K562 (cell line): ENCODE measurements around the gene TSPAN1. TPM values are rescaled to one million over a fixed set of nuclear protein-coding genes. Genes with fewer than 3 reads are reported as not detected.

Experiments
- ATF4 ChIP-seq: fragments of 450-650 bp; formaldehyde crosslinking; IDR thresholded peaks from 2 replicates; pipeline ENCODE4 v1.4.0; 2022; ENCODE audit warnings: mild to moderate bottlenecking, moderate library complexity
- BRF1 ChIP-seq: IDR thresholded peaks from 3 replicates; pipeline ENCODE4 v1.6.1; 2011; ENCODE audit warnings: borderline replicate concordance, mild to moderate bottlenecking; ENCODE audit not compliant: insufficient read length; ENCODE audit errors: extremely low read depth
- CCAR2 ChIP-seq: fragments of 200-400 bp; formaldehyde crosslinking; IDR thresholded peaks from 2 replicates; pipeline ENCODE4 v1.6.1; 2017; ENCODE audit warnings: mild to moderate bottlenecking, low read depth, low read length
- CHD4 ChIP-seq: fragments of 200-600 bp; sonication (generic); IDR thresholded peaks from 3 replicates; pipeline ENCODE4 v1.6.1; 2012; ENCODE audit warnings: low read depth, mild to moderate bottlenecking, mixed read lengths, low read length, inconsistent platforms; ENCODE audit not compliant: insufficient read depth, insufficient replicate concordance, poor library complexity, severe bottlenecking
- DACH1 ChIP-seq: fragments of 450-650 bp; IDR thresholded peaks from 2 replicates; pipeline ENCODE4 v1.6.1; 2018; ENCODE audit not compliant: partially characterized antibody
- E2F6 ChIP-seq, 2 experiments: IDR thresholded peaks; 2 replicates each; pipeline ENCODE4 v1.6.1; 2011; ENCODE audit warnings: borderline replicate concordance in 1 of 2, control low read depth in 1 of 2, low read depth in 1 of 2, low read length in 1 of 2, mild to moderate bottlenecking in 1 of 2, mixed read lengths in 1 of 2, moderate library complexity in 1 of 2; ENCODE audit not compliant: insufficient read depth in 1 of 2, insufficient read length in 1 of 2, poor library complexity in 1 of 2, severe bottlenecking in 1 of 2; ENCODE audit errors: extremely low read depth in 1 of 2
- ELF4 ChIP-seq: fragments of 450-650 bp; formaldehyde crosslinking; IDR thresholded peaks from 2 replicates; pipeline ENCODE4 v1.4.0; 2022; ENCODE audit warnings: missing genetic modification characterization
- HMGN3 ChIP-seq: IDR thresholded peaks from 2 replicates; pipeline ENCODE4 v1.6.1; 2011; ENCODE audit warnings: borderline replicate concordance, low read depth, mild to moderate bottlenecking, mixed read lengths, low read length; ENCODE audit not compliant: insufficient read length; ENCODE audit errors: extremely low read depth
- JUND ChIP-seq, 2 experiments: IDR thresholded peaks; 2 replicates in 1 of 2; 3 replicates in 1 of 2; pipeline ENCODE4 v1.6.1; 2011; ENCODE audit warnings: borderline replicate concordance in 2 of 2, low read depth in 2 of 2, low read length in 2 of 2, improper control_type of control experiment in 1 of 2, missing biosample characterization in 1 of 2, missing genetic modification characterization in 1 of 2, missing genetic modification reagents in 1 of 2
- NELFE ChIP-seq: IDR thresholded peaks from 2 replicates; pipeline ENCODE4 v1.6.1; 2011; ENCODE audit warnings: mild to moderate bottlenecking; ENCODE audit not compliant: insufficient read depth, insufficient read length
- POLR2AphosphoS5 ChIP-seq: IDR thresholded peaks from 2 replicates; pipeline ENCODE4 v1.6.1; 2011; ENCODE audit warnings: mild to moderate bottlenecking, low read depth, low read length, moderate library complexity; ENCODE audit not compliant: control insufficient read depth, insufficient read depth
- SMARCA5 ChIP-seq: fragments of 450-650 bp; IDR thresholded peaks from 2 replicates; pipeline ENCODE4 v1.6.1; 2016
- TCF7 ChIP-seq: sonication (generic); IDR thresholded peaks from 2 replicates; pipeline ENCODE4 v1.6.1; 2016; ENCODE audit warnings: antibody characterized with exemption, borderline replicate concordance
- UBTF ChIP-seq, 2 experiments: IDR thresholded peaks; 2 replicates each; pipeline ENCODE4 v1.6.1; 2012; ENCODE audit warnings: improper control_type of control experiment in 2 of 2, low read depth in 2 of 2, low read length in 2 of 2, borderline replicate concordance in 1 of 2
- ZBED1 ChIP-seq: IDR thresholded peaks from 2 replicates; pipeline ENCODE4 v1.6.1; 2014
- ZNF143 ChIP-seq: sonication (generic); formaldehyde crosslinking; IDR thresholded peaks from 2 replicates; pipeline ENCODE4 v1.9.0; 2022; ENCODE audit warnings: mild to moderate bottlenecking, missing genetic modification reagents
- ZNF449 ChIP-seq: fragments of 250-450 bp; sonication (Bioruptor Pico); IDR thresholded peaks from 2 replicates; pipeline ENCODE4 v1.8.0; 2022; ENCODE audit warnings: moderate library complexity, mild to moderate bottlenecking, inconsistent platforms
- polyA plus RNA-seq, 8 experiments: library from polyadenylated mRNA; depleted of rRNA in 4 of 8; stranded (reverse) in 5 of 8; unstranded in 3 of 8; fragments of >200 nt; fragmentation: Nextera tagmentation in 2 of 8; fragmentation: Illumina TruSeq in 1 of 8; extraction: Ambion mirVana in 2 of 8; extraction: Trizol in 1 of 8; gene quantifications; 2 replicates each; pipeline versions ENCODE4 v1.2.1 to v1.2.3, GENCODE V29; 2011 to 2014; ENCODE audit warnings: inconsistent platforms in 1 of 8, missing spikeins in 1 of 8
- total RNA-seq, 7 experiments: library from RNA; depleted of rRNA in 6 of 7; stranded (reverse); fragments of >200 nt in 6 of 7; fragmentation: Illumina TruSeq in 2 of 7; extraction: Trizol in 2 of 7; gene quantifications; 2 replicates each; pipeline versions ENCODE4 v1.2.1 to v1.2.3, GENCODE V29; 2011 to 2021; ENCODE audit warnings: low replicate concordance in 1 of 7
- TF ChIP-seq, protein P1 (sequence below): sonication (generic); formaldehyde crosslinking; IDR thresholded peaks from 2 replicates; pipeline ENCODE4 v1.8.0; 2022; ENCODE audit warnings: mild to moderate bottlenecking, low read depth, missing genetic modification reagents

Gene TSPAN1
- total and polyA plus RNA-seq, 9 of the 15 experiments (the other 6 are each of a cell fraction or from before 2014, with no cell fraction given), result 0.58 TPM; not detected in 8

- TF ChIP-seq NELFE (no peak), ZNF143 (CRISPR knock-in tag) (no peak), CCAR2 (no peak), CHD4 (peak; percentile 49), TCF7 (0 out of 2 replicates have a peak, but pooled peaks have one; percentile 63), ELF4 (CRISPR knock-in tag) (no peak), BRF1 (no peak), ZBED1 (no peak), E2F6 (IDR thresholded peaks at IDR 0.05; ENCODE audit: borderline replicate concordance in 1 of 2, extremely low read depth in 1 of 2, insufficient read depth in 1 of 2, insufficient read length in 1 of 2, low read depth in 1 of 2, low read length in 1 of 2, poor library complexity in 1 of 2, severe bottlenecking in 1 of 2) (peak; percentile 31 to 68), ATF4 (CRISPR knock-in tag) (0 out of 2 replicates have a peak, but pooled peaks have one; percentile 31), JUND (IDR thresholded peaks at IDR 0.05; ENCODE audit: borderline replicate concordance, low read depth, low read length) (no peak; the same call in 1 of the 2 replicates), JUND (tag; IDR thresholded peaks at IDR 0.05; ENCODE audit: borderline replicate concordance, low read depth, low read length) (no peak), DACH1 (peak; percentile 24), ZNF449 (CRISPR knock-in tag) (no peak), SMARCA5 (peak; percentile 96), HMGN3 (peak; percentile 54), UBTF (IDR thresholded peaks at IDR 0.05; ENCODE audit: borderline replicate concordance in 1 of 2, low read depth in 2 of 2, low read length in 2 of 2) (peak; percentile 58 to 75; a peak in 3 of 4 replicates), POLR2AphosphoS5 (no peak)
- TF ChIP-seq, protein P1, sequence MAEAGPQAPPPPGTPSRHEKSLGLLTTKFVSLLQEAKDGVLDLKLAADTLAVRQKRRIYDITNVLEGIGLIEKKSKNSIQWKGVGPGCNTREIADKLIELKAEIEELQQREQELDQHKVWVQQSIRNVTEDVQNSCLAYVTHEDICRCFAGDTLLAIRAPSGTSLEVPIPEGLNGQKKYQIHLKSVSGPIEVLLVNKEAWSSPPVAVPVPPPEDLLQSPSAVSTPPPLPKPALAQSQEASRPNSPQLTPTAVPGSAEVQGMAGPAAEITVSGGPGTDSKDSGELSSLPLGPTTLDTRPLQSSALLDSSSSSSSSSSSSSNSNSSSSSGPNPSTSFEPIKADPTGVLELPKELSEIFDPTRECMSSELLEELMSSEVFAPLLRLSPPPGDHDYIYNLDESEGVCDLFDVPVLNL (CRISPR knock-in tag), result no peak; the same call in 1 of the 2 replicates
Measured at GRCh38 chr1:46197964-46198811, 23.3 kb downstream of the TSPAN1 start, which contains the start of gene POMGNT1 (continued).
